ENCODE results near the gene SLC4A1AP.

Gene SLC4A1AP

DNA sequence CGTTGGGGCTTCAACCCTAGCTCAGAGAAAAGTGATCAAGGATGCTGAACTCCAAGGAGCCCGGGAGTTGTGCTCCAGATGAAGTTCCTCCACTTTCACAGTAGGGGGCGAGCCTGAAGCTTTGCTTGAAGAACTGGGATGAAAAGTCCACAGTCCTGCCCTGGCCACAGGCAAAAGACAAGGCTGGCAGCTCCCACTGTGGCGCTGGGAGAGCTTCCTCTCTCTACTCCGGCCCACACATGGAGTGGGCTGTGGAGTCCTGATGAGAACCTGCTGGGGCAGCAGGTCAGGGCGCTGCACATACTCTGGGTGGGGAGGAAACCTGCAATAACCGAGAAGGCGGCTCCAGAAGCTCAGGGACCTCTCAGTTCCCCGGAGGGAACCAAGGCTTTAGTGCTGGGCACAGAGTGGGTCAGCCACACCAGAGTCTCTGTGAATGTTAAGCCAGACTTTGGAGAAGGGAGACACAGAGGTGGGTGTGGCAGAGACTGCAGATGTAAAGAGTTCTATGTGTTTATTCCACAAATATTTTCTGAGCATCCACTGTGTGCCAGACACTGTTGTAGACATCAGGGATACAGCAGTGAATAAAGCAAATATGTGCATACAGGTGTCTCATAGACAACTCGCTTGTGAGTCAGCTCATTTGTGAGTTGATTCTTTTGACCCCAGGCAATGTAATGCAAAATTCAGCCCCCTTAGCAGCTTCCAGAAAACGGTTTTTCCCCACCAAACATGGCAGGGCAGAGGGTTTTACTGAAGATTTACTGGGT is 59.9 kb downstream of the SLC4A1AP start:
- DNase-seq, result peak; percentile 73

DNA sequence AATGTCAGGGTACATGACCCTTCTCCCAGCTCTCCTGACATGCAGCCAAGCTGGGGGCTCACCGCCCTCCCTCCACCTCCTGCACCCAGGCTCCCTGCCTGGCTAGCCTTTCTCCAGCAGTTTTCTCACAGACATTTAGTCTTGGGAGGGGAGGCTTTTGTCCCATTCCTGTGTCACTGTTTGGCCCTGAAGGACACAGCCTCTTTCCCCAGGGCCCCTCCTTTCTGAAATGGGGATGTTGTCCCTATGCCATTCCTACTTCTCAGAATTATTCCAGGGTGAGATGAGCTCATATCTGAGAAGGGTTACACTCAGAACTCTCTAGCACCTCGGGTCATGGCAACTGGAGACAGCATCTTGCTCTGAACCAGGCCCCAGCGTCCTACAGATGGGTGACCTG is 60.5 kb downstream of the SLC4A1AP start:
- DNase-seq, result peak; percentile 47

DNA sequence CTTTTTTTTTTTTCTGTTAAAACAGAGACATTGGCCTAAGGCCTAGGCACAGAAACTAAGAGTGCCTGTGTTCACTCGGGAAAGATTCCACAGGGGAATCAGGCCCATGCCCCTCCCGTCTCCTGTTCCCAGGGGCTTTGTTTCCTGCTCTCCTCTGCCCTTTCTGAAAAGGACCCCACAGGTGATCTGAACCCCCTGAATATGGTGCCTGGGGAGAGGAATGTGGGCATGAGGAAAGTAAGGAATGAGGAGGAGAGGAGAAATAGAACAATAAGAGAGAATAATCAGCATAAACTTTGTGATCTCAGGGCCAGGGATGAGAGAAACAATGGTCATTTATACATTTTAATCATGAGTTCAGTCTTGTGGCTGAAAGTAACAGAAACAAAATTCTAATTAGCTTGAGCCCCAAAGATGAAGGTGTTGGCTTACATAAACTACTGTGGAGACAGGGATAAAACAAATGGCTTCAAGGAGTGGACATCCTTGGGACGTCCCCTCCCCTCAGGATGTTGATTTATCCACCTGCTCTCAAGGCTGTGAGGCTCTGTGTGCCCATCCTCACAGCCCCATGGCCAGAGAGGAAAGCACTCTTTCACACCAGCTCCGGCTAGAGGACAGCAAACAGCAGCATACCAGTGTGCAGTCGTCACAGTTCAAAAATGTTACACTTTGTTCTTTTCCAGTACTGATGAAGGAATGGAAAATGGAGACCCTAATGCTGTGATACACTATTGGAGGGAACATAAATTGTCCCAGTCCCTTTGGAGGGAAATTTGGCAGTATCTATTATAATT is 61.4 kb downstream of the SLC4A1AP start:
- DNase-seq, result no peak

DNA sequence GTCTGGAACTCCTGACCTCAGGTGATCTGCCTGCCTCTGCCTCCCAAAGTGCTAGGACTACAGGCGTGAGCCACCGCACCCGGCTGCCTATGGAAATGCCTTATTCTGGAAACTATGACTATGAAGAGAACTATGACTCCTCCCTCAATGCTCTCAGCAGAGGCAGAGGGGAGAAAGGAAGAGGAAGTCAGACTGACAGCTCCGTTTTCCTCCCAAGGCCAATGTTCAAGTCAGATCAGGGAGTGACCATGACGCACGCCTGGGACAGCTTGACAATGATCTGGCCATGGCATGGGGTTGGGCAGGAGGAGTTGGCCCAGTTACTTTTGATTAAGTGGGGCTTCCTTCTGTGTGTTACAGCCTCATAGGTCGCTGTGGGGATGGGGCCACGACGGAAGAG is 63.6 kb downstream of the SLC4A1AP start:
- DNase-seq, result no peak

DNA sequence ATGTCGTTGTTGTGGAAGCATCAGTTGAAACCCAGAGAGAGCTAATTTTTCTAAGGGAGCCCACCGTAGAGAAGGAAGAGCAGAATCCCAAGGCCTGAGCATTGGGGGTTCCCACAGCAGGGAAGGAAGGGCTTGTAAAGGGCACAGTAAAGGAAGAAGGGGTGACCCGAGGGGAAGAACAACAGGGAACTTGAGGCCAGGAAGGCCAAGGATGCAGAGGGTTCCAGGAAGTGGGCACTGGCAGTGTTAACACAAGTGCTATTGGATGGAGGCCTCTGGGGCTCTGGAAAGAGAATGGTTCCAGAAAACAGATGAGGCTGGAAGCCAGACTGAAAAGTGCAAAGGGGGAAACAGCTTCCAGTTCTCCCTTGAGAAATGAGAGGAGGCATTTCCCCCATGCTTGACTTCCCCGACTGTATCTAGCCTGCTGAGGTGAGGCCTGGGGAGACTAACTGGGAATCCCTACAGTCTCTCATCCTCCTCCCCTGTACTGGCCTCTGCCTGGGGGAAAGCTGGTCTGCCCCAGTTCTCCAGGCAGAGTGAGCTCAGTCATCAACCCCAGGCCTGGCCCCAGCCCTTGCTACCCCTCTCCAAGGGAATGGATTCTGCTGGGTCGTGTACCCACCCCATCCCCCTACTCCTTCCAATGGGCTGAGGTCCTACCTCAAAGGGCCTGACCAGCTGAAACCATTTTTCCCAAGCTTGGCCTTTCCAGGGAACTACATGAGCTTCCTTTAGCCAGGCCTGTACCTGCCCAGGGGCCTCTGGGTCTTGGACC is 64.6 kb downstream of the SLC4A1AP start:
- no peak for DNase-seq

DNA sequence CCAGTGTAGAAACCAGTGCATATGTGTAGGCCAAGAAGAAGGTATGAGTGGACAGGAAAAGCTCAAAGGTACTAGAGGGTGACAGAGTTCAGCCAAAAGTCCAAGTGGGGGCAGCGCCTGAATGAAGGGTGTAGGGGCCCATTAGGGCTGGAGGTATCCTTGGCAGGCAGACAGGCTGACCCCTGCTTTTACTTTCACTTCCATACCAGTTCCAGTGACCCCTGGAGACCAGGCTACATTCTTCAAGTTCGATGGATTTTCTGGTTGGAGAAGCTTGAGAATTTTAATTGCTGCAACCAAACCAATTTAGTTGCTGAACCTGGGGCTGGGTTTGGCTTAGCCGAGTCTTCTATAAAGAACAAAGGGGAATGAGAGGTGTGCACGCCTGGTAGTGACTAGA is 65.5 kb downstream of the SLC4A1AP start:
- DNase-seq, result no peak

DNA sequence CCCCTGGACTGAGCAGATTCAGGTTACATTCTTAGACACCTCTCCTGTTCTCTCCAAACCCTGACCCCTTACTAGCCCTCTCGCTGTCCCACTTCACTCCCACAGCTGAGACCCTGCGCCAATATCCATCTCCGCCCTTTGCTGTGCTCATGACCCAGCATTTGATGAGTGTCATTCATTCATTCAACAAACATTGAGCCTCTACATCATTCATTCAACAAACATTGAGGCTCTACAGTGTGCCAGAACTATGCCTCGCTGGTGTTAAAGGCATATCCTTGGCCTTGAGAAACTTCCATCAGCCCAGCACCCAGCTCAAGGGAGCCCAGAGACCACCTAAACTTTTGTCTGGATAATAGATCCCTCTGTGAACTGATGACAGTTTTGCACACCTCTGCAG is 65.9 kb downstream of the SLC4A1AP start:
- DNase-seq, result no peak

DNA sequence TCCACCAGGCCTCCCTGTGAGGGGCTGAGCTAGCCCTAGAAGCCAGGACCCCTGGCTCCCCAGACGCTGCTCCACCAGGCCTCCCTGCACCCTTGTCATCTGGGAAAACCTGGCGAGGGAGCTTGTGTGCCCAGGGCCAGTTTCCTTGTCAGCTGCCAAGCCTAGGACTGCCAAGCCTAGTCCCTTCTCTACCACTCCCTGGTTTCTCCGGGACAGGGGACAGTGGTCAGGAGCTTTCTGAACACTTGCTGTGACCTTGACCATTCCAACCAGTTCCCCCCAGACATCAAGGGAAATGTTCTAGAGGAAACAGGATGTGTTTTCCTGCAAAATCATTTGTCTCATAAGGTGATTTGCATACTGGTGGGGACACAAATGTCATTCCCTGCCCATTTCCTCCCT is 66.6 kb downstream of the SLC4A1AP start:
- DNase-seq, result no peak

DNA sequence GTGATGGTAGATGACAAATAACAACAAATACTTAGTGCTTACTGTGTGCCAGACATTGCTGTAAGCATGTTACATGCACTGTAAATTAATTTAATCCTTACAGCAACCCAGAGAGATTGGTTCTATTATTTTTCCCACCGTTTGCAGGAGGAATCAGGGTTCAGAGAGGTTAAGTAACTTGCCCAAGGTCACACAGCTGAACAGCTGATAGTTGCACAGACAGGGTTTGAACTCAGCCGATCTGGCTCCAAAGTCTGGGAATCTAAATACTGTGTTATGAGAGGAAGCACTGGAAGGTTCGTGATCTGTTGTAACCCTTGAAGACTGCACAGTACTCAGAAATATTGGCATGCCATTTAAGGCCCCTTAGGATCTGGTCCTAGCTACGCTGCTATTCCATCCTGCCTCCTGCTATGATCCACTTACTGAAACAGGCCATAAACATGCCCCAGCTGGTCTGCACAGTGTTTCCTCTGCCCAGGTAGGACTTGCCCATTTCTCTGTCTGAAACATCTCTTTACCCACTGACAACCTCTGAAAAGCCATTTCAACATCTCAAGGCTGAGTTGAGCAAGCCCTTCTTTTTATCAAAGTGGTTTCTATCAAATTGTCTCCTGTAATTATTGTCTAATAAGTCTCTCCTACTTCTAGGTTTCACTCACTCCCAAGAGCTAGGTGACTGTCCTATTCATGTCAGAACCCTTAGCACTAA is 67.4 kb downstream of the SLC4A1AP start:
- DNase-seq, result no peak

DNA sequence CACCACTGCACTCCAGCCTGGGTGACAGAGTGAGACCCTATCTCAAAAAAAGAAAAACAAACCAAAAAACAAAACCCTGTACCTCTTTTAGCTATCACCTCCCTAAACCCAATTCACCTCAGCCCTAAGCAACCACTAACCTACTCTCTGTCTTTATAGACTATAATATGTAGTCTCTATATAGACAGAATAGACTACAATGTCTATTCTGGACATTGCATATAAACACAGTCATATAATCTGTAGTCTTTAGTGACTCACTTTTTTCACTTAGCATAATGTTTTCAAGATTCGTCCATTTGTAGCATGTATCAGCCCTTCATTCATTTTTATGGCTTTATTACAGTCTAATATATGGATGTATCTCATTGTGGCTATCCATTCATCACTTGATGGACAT is 70.6 kb downstream of the SLC4A1AP start:
- DNase-seq, result no peak

DNA sequence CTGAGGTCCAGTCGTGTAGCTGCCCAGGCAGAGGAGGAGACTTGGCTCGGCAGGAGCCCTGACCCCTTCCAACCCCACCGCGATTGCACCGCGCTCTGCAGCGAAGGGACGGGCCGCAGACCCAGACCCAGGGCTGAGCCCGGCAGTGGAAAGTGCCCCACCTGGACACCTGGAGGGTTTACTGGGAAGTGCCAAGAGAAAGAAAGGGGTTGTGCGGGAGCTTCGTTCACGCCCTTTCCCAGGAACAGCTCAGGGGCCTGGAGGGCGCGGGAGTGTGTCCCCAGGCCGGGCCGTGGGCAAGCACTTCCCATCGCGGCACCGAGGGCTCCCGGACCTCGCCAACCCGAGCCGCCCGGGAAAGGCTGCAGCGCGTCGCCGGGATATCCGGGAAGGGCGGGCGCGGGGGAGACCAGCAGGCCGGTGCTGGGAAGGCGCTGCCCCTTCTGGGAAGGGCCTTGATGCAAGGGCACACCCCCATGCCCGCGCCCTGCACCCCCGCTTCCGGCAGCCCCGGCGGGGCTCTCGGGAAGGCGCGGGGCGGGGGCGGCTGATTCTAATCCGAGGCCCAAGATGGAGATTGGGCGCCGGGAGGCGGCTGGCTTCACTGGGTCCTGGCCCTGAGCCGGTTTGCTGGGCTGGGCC is 71.7 kb downstream of the SLC4A1AP start:
- DNase-seq, result peak; percentile 70

DNA sequence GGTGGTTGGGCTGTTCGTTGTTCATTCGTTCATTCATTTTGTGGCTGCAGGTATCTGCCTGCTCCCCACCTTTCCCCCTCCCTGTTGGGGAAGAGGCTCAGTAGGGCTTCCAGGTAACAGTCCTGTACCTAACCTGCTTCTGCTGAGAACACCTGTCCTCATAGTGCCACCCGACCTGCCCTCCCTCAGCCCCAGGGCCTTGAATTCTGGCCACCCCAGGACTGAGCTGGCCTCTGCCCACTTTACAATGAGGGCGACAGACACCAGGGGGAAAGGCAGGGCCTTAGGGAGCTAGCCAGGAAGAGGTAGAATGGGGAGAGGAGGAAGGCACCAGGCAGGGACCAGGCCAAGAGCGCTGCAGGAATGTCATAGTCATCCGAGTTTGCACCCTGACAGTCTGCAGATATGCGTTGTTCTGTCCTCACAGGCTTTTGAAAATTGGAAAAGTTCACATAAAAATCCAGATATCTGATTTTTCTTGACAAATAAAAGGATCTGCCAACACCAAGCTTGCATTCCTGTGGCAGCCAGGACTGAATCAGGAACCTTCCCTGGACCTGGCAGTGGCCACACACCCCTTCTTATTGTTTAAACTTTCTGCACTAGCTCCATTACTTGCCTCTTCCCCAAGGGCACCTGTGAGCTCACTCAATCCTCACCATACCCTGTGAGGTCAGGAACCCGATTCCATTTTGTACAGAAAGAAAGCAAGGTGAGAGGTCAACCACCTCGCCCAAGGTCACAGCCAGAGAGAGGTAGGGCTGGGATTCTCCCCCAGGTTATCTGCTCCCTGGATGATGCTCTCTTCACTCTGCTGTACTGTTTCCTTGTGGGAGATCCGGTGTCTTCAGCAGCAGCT is 72.6 kb downstream of the SLC4A1AP start:
- DNase-seq, result no peak

DNA sequence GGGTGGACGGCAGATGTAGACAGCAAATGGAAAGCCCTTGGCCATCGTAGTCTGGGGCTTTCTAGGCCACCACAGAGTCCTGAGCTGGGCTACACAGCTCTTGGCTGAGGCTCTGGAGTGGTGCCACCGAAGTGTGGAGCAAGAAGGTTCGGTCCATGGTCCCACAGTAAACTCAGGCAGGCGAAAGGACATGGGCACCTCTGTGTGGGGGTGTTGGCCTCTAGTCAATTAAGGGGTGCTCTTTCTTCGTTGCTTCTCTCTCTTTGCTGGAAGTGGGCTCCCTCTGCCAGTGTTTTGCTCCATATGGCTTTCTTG is 73.2 kb downstream of the SLC4A1AP start:
- DNase-seq, result no peak

DNA sequence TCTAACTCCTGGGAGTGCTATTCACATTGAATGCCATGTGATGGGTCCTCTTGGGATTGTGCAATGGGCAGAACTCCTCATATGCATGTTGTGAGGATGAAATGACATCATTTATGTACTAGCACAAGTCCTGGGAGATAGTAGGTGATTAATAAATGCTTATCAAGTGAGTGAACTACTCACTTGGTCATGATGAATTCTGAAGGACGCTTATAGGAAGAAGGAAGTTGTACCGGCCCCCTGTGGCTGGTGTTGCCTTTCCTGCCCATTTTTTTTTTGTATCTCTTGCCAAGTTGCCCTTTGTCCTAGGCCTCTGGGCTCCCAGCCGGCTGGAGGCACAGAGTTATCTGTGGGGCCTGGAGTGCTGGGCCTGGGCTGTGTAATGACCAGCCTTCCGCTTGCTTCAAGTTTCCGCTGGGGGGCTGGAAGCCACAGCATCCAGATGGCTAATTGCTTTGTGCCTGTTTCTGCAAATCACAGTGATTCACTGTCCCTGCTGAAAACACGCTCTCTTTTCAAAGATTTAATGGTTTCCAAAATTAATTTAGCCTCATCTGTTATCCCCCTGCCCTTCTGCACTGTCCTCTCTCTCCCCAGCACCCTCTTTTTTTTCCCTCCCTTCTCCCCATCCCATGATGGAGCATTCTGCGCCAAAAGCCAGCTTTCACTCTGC is 74.1 kb downstream of the SLC4A1AP start:
- peak; percentile 70 for DNase-seq

DNA sequence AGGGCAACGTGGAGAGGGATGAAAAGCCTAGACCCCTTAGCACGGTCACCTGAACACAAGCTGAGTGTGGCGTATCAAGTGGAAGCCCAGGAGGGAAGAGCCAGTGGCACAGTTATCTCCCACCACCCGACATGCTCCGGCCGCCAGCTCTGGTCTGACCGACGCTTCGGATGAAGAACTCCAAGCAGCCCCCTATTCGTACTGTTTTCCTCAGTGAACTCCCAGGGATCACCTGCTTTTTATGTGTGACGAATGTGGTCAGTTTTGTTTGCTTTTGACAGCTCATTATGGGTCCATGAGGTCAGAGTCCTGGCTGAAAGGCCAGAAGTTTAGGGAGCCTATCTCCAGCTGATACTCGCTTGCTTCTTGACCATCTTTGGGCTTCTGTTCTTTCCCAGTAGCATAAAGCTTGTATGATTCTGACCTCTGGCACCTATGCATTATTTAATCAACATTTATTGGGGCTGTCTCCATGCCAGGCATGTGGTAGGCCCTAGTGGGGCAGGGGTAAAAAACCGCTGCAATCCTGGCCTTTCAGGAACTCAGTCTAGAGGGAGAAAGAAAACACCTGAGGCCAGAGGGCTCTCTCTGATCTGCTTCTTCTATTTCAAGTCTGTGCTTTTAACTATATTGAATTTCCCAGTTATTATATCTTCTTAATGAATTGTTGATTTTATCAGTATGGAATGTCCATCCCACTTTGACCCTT is 74.8 kb downstream of the SLC4A1AP start:
- peak; percentile 34 for DNase-seq

DNA sequence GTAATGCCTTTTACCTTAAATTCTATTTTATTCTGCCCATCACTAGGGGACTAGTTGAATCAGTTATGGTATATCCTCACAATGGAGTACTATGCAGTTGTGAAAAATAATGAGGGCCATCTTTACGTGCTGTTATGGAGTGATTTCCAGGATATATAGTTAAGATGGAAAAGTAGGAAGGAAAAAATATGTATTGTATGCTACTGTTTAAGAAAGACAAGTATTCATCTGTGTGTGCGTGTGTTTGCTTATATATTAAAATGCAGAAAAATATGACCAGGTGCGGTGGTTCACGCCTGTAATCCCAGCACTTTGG is 75.3 kb downstream of the SLC4A1AP start:
- no peak for DNase-seq

DNA sequence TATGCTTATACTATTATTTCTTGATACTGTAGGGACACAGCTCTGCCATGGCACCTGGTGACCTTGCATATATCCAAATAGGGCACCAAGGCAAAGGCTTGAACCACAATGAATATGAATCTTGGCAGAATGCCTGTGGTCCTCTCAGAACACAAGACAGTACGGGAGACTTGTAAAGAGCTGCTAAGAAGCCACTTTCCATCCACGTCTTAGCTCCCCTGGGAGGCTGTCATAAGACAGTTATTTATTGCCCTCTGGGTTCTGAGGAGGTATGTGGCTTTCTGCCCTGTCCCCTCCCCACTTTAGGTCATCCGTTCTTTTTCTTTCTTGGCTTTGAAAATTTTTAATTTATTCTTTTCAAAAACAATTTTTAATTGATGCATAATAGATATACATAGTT is 78.0 kb downstream of the SLC4A1AP start:
- no peak for DNase-seq

DNA sequence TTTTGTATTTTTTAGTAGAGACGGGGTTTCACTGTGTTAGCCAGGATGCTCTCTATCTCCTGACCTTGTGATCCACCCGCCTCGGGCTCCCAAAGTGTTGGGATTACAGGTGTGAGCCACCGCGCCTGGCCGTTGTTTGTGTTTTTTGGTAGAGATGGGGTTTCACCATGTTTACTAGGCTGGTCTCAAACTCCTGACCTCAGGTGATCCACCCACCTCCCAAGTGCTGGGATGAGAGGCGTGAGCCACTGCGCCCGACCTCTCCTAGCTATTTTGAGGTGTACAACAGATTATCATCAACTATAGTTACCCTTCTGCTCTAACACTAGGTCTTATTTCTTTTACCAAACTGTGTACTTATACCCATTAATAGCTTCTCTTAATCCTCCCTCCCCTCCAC is 78.9 kb downstream of the SLC4A1AP start:
- DNase-seq, result no peak

All from NCI-H69 (cell line).